K562 (cell line): Measurements from ENCODE around the gene OSBPL3. TPM values are rescaled to one million over a fixed set of nuclear protein-coding genes. Genes with fewer than 3 reads are reported as not detected.

Experiments
- ARID1B ChIP-seq: fragments of 450-650 bp; IDR thresholded peaks from 2 replicates; pipeline ENCODE4 v1.6.1; 2016; ENCODE audit warnings: antibody characterized with exemption, mild to moderate bottlenecking, inconsistent platforms
- E2F3 ChIP-seq: fragments of 250-450 bp; sonication (Bioruptor Pico); IDR thresholded peaks from 2 replicates; pipeline ENCODE4 v1.4.0; 2020; ENCODE audit warnings: mild to moderate bottlenecking
- FOXK2 ChIP-seq, 2 experiments: fragments of 450-650 bp; IDR thresholded peaks in 1 of 2; conservative IDR thresholded peaks in 1 of 2; 2 replicates each; pipeline ENCODE4 v1.6.1; 2016; ENCODE audit warnings: low read depth in 2 of 2, mild to moderate bottlenecking in 1 of 2
- HDAC2 ChIP-seq: fragments of 450-650 bp; IDR thresholded peaks from 2 replicates; pipeline ENCODE4 v1.6.1; 2016; ENCODE audit warnings: mild to moderate bottlenecking
- LEF1 ChIP-seq: fragments of 450-650 bp; IDR thresholded peaks from 2 replicates; pipeline ENCODE4 v1.6.1; 2016; ENCODE audit warnings: mild to moderate bottlenecking
- MCM2 ChIP-seq: fragments of 450-650 bp; IDR thresholded peaks from 2 replicates; pipeline ENCODE4 v1.6.1; 2017; ENCODE audit warnings: low read depth, mild to moderate bottlenecking
- NFE2 ChIP-seq: IDR thresholded peaks from 2 replicates; pipeline ENCODE4 v1.6.1; 2014; ENCODE audit warnings: antibody characterized with exemption, low read depth
- NFIC ChIP-seq: fragments of 450-650 bp; IDR thresholded peaks from 2 replicates; pipeline ENCODE4 v1.6.1; 2017; ENCODE audit warnings: mild to moderate bottlenecking, inconsistent platforms
- PHB2 ChIP-seq: fragments of 450-650 bp; IDR thresholded peaks from 2 replicates; pipeline ENCODE4 v1.6.1; 2017; ENCODE audit warnings: low read depth
- RB1 ChIP-seq: fragments of 450-650 bp; IDR thresholded peaks from 2 replicates; pipeline ENCODE4 v1.6.1; 2017; ENCODE audit warnings: low read depth, mild to moderate bottlenecking
- RBM34 ChIP-seq: fragments of 200-400 bp; formaldehyde crosslinking; IDR thresholded peaks from 2 replicates; pipeline ENCODE4 v1.6.1; 2018; ENCODE audit warnings: low read length, borderline replicate concordance; ENCODE audit not compliant: insufficient read depth
- SPI1 ChIP-seq: IDR thresholded peaks from 2 replicates; pipeline ENCODE4 v1.6.1; 2011; ENCODE audit warnings: low read depth, low read length, control low read depth, borderline replicate concordance
- ZNF124 ChIP-seq: sonication (generic); formaldehyde crosslinking; IDR thresholded peaks from 2 replicates; pipeline ENCODE4 v1.8.1; 2022; ENCODE audit warnings: missing genetic modification reagents
- ZNF174 ChIP-seq: fragments of 250-450 bp; sonication (Bioruptor Pico); IDR thresholded peaks from 2 replicates; pipeline ENCODE4 v1.4.0; 2020; ENCODE audit warnings: mild to moderate bottlenecking
- ZNF197 ChIP-seq: fragments of 200-800 bp; sonication (Bioruptor generic); IDR thresholded peaks from 2 replicates; pipeline ENCODE4 v1.6.1; 2016; ENCODE audit warnings: low read depth, missing genetic modification characterization, missing compliant biosample characterization
- ZNF695 ChIP-seq: fragments of 450-650 bp; formaldehyde crosslinking; IDR thresholded peaks from 2 replicates; pipeline ENCODE4 v1.4.0; 2020; ENCODE audit warnings: mild to moderate bottlenecking, moderate library complexity
- polyA plus RNA-seq, 8 experiments: library from polyadenylated mRNA; depleted of rRNA in 4 of 8; stranded (reverse) in 5 of 8; unstranded in 3 of 8; fragments of >200 nt; fragmentation: Nextera tagmentation in 2 of 8; fragmentation: Illumina TruSeq in 1 of 8; extraction: Ambion mirVana in 2 of 8; extraction: Trizol in 1 of 8; gene quantifications; 2 replicates each; pipeline versions ENCODE4 v1.2.1 to v1.2.3, GENCODE V29; 2011 to 2014; ENCODE audit warnings: inconsistent platforms in 1 of 8, missing spikeins in 1 of 8
- total RNA-seq, 7 experiments: library from RNA; depleted of rRNA in 6 of 7; stranded (reverse); fragments of >200 nt in 6 of 7; fragmentation: Illumina TruSeq in 2 of 7; extraction: Trizol in 2 of 7; gene quantifications; 2 replicates each; pipeline versions ENCODE4 v1.2.1 to v1.2.3, GENCODE V29; 2011 to 2021; ENCODE audit warnings: low replicate concordance in 1 of 7
- TF ChIP-seq, protein P1 (sequence below): fragments of 450-650 bp; IDR thresholded peaks from 2 replicates; pipeline ENCODE4 v1.6.1; 2016; ENCODE audit warnings: mild to moderate bottlenecking
- TF ChIP-seq, protein P2 (sequence below): fragments of 250-450 bp; sonication (Bioruptor Pico); IDR thresholded peaks from 2 replicates; pipeline ENCODE4 v1.5.1; 2021; ENCODE audit warnings: mild to moderate bottlenecking
- TF ChIP-seq, protein P3 (sequence below): fragments of 450-650 bp; formaldehyde crosslinking; IDR thresholded peaks from 2 replicates; pipeline ENCODE4 v1.4.0; 2020; ENCODE audit warnings: mild to moderate bottlenecking, moderate library complexity

OSBPL3 gene
- total and polyA plus RNA-seq, 9 of the 15 experiments (the other 6 are each of a cell fraction or from before 2014, with no cell fraction given), result 4.8 to 37.2 (median 26.5) TPM

DNA sequence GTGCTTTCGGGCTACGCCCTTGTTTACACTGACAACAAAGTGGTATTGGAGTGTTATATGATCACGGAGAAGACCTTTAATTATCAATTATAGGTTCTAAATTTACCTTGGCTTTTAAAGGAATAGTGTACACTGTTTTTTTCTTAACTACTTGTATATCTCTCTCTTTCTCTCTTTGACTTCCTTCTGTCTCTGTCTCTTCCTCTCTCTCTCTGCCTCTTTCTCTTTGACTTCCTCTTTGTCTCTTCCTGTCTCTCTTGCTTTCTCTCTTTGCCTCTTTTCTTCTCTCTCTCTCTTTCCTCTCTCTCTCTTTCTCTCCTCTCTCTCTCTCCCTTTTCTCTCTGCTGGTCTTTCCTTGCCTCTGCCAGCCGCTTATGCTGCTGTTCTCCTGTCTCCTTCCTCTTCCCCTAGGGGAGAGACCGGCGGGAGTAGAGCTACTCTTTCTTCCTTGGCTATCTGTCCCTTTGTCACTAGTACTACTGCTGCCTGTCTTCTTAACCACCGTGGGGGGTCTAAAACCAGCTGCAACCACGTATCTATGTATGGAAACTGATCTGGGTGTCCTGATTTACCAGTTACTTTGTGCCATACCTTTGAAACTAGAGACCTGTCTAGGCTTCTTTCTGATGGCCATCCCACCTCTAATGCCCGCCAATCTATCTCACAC lies 185.9 kb downstream of the OSBPL3 start (continued):
- TF ChIP-seq HDAC2, result peak; percentile 52; the same call in 1 of the 2 replicates
- TF ChIP-seq, protein P1, sequence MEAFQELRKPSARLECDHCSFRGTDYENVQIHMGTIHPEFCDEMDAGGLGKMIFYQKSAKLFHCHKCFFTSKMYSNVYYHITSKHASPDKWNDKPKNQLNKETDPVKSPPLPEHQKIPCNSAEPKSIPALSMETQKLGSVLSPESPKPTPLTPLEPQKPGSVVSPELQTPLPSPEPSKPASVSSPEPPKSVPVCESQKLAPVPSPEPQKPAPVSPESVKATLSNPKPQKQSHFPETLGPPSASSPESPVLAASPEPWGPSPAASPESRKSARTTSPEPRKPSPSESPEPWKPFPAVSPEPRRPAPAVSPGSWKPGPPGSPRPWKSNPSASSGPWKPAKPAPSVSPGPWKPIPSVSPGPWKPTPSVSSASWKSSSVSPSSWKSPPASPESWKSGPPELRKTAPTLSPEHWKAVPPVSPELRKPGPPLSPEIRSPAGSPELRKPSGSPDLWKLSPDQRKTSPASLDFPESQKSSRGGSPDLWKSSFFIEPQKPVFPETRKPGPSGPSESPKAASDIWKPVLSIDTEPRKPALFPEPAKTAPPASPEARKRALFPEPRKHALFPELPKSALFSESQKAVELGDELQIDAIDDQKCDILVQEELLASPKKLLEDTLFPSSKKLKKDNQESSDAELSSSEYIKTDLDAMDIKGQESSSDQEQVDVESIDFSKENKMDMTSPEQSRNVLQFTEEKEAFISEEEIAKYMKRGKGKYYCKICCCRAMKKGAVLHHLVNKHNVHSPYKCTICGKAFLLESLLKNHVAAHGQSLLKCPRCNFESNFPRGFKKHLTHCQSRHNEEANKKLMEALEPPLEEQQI, result no peak
- TF ChIP-seq ZNF174 (CRISPR knock-in tag), result no peak
- TF ChIP-seq, protein P2, sequence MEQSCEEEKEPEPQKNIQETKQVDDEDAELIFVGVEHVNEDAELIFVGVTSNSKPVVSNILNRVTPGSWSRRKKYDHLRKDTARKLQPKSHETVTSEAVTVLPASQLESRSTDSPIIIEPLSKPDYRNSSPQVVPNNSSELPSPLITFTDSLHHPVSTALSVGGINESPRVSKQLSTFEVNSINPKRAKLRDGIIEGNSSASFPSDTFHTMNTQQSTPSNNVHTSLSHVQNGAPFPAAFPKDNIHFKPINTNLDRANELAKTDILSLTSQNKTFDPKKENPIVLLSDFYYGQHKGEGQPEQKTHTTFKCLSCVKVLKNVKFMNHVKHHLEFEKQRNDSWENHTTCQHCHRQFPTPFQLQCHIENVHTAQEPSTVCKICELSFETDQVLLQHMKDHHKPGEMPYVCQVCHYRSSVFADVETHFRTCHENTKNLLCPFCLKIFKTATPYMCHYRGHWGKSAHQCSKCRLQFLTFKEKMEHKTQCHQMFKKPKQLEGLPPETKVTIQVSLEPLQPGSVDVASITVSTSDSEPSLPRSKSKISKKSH (CRISPR knock-in tag), result no peak
- TF ChIP-seq E2F3 (CRISPR knock-in tag), result no peak
- TF ChIP-seq RB1, result no peak
- 0 out of 2 replicates have a peak, but pooled peaks have one; percentile 42 for TF ChIP-seq PHB2
- no peak for TF ChIP-seq ZNF124 (CRISPR knock-in tag)
- TF ChIP-seq ZNF197 (CRISPR knock-in tag), result no peak
- TF ChIP-seq SPI1, result peak; percentile 72
- no peak for TF ChIP-seq NFE2
- TF ChIP-seq RBM34, result no peak
- TF ChIP-seq, protein P3, sequence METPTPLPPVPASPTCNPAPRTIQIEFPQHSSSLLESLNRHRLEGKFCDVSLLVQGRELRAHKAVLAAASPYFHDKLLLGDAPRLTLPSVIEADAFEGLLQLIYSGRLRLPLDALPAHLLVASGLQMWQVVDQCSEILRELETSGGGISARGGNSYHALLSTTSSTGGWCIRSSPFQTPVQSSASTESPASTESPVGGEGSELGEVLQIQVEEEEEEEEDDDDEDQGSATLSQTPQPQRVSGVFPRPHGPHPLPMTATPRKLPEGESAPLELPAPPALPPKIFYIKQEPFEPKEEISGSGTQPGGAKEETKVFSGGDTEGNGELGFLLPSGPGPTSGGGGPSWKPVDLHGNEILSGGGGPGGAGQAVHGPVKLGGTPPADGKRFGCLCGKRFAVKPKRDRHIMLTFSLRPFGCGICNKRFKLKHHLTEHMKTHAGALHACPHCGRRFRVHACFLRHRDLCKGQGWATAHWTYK (CRISPR knock-in tag), result 0 out of 2 replicates have a peak, but pooled peaks have one; percentile 17
- no peak for TF ChIP-seq ZNF695
- peak; percentile 6; the same call in 1 of the 2 replicates for TF ChIP-seq NFIC
- TF ChIP-seq LEF1, result 0 out of 2 replicates have a peak, but pooled peaks have one; percentile 35
- TF ChIP-seq MCM2, result no peak
- TF ChIP-seq FOXK2 (conservative IDR thresholded peaks at IDR 0.05 in 1 of 2, IDR thresholded peaks at IDR 0.05 in 1 of 2; ENCODE audit: low read depth in 2 of 2), result peak; percentile 72 to 80; a peak in 3 of 4 replicates
- TF ChIP-seq ARID1B, result peak; percentile 59
